GM12864 (cell line): ENCODE results near the gene TUBGCP3.

ENCODE experiments used
- DNase-seq: peaks from one replicate; pipeline ENCODE4 v3.0.0-alpha.2; 2011; ENCODE audit warnings: low read depth
- H3K4me3 ChIP-seq: 2 replicates; pipeline ENCODE4 v1.5.1; 2011; ENCODE audit warnings: mild to moderate bottlenecking, low read depth, low read length, control low read depth
- CTCF ChIP-seq: IDR thresholded peaks from 2 replicates; pipeline ENCODE4 v1.5.1; 2011; ENCODE audit warnings: low read depth, mild to moderate bottlenecking, moderate library complexity, low read length, control low read depth, inconsistent platforms; ENCODE audit errors: missing control alignments

Gene TUBGCP3

GRCh38 chr13:112615391-112615790, 27.4 kb upstream of the TUBGCP3 start:
- H3K4me3 ChIP-seq = no peak overlapping the region
- TF ChIP-seq CTCF = no peak
- DNase-seq = no peak

GRCh38 chr13:112614835-112615234, 26.9 kb upstream of the TUBGCP3 start:
- TF ChIP-seq CTCF = no peak
- no peak overlapping the region for H3K4me3 ChIP-seq
- DNase-seq = no peak

- TF ChIP-seq CTCF = no peak
- DNase-seq = no peak
- H3K4me3 ChIP-seq = no peak overlapping the region
Measured at GRCh38 chr13:112608212-112608611, 20.3 kb upstream of the TUBGCP3 start.

GRCh38 chr13:112606109-112607001, 18.4 kb upstream of the TUBGCP3 start:
- peak; percentile 85 for TF ChIP-seq CTCF
- peak overlapping the region; percentile 52 for H3K4me3 ChIP-seq
- peak; percentile 44 for DNase-seq

- TF ChIP-seq CTCF = no peak
- DNase-seq = no peak
- H3K4me3 ChIP-seq = no peak overlapping the region
Measured at GRCh38 chr13:112605531-112605990, 17.6 kb upstream of the TUBGCP3 start.

GRCh38 chr13:112603641-112604225, 15.8 kb upstream of the TUBGCP3 start:
- DNase-seq = no peak
- no peak overlapping the region for H3K4me3 ChIP-seq
- TF ChIP-seq CTCF = no peak
